GM18498 (cell line): ENCODE results near the gene DIPK1B.
A peak's percentile ranks its signal among the peaks of the same experiment; 100 is the strongest.

ENCODE experiments used
- ATAC-seq: cut with Tn5 transposase; IDR thresholded peaks from one replicate; pipeline ENCODE4 v1.9.1; 2021; ENCODE audit warnings: mild to moderate bottlenecking, moderate library complexity; ENCODE audit not compliant: unreplicated experiment

The DIPK1B gene

GRCh38 chr9:136686534-136686793 lies 25.9 kb upstream of the DIPK1B start:
- ATAC-seq, result no peak

GRCh38 chr9:136686794-136687711 lies 25.3 kb upstream of the DIPK1B start, which contains the start of gene AGPAT2:
Gene AGPAT2, minus strand, starts transcription at chr9:136687457. Its CDS starts 100 bp downstream, at chr9:136687357.
- peak; percentile 72 for ATAC-seq

GRCh38 chr9:136687721-136688223 lies 24.6 kb upstream of the DIPK1B start:
- ATAC-seq, result peak; percentile 22

- ATAC-seq, result no peak
These were observed 23.9 kb upstream of the DIPK1B start for GRCh38 chr9:136688274-136689107.

GRCh38 chr9:136689108-136689460 lies 23.3 kb upstream of the DIPK1B start:
- ATAC-seq, result no peak

GRCh38 chr9:136690104-136690805 lies 22.1 kb upstream of the DIPK1B start:
- no peak for ATAC-seq

GRCh38 chr9:136690806-136691261 lies 21.5 kb upstream of the DIPK1B start:
- ATAC-seq, result no peak

- no peak for ATAC-seq
These were observed 20.8 kb upstream of the DIPK1B start for GRCh38 chr9:136691316-136692184.

GRCh38 chr9:136692185-136693134 lies 19.9 kb upstream of the DIPK1B start:
- ATAC-seq, result no peak

GRCh38 chr9:136693135-136693489 lies 19.3 kb upstream of the DIPK1B start:
- ATAC-seq, result no peak

GRCh38 chr9:136693490-136694162 lies 18.7 kb upstream of the DIPK1B start:
- ATAC-seq, result no peak

- ATAC-seq, result no peak
These were observed 18.1 kb upstream of the DIPK1B start for GRCh38 chr9:136694163-136694871.

GRCh38 chr9:136694872-136695247 lies 17.5 kb upstream of the DIPK1B start:
- no peak for ATAC-seq

- ATAC-seq, result no peak
These were observed 16.9 kb upstream of the DIPK1B start for GRCh38 chr9:136695435-136695895.

GRCh38 chr9:136695955-136696354 lies 16.4 kb upstream of the DIPK1B start:
- no peak for ATAC-seq

- ATAC-seq, result no peak
These were observed 15.9 kb upstream of the DIPK1B start for GRCh38 chr9:136696502-136696901.

- ATAC-seq, result no peak
These were observed 15.1 kb upstream of the DIPK1B start for GRCh38 chr9:136697146-136697820.
